ENCODE measurements around the gene NDOR1.

Gene NDOR1

DNA sequence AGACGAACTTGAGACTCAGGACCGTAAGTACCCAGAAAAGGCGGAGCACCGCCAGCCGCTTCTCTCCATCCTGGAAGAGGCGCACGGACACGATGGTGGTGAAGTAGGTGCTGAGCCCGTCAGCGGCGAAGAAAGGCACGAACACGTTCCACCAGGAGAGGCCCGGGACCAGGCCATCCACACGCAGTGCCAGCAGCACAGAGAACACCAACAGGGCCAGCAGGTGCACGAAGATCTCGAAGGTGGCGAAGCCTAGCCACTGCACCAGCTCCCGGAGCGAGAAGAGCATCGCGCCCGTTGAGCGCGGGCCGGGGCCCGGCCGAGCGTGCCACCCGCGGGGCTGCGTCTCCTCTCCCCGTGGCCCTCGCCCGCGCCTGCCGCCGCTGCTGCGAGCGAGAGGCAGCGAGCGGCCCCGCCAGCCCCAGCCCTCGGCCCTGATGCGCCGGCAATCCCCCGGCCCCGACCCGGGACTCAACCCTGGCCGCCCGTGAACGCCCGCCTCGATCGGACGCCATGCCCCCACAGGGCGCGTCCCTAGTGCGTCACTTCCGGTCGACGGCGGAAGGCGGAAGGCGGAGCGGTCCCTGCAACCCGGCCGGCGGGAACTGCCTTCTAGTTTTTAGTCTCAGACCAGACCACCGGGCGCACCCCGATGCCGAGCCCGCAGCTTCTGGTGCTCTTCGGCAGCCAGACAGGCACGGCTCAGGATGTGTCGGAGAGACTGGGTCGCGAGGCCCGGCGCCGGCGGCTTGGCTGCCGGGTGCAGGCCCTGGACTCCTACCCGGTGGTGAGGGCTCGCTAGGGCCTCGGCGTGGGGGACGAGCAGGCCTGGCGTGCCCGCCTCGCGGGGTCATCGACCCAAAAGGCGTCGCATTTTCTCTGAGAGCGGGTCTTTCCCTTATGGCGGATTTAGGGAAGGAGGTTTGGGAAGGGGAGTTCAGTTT, at the start of gene NDOR1, which contains the start of gene TMEM203:
Gene NDOR1, plus strand, starts transcription at position 575 of the 944 bp plus-strand sequence. Its CDS starts 78 bp downstream, at position 653.
Gene TMEM203, minus strand, starts transcription at position 523 of the 944 bp plus-strand sequence. Its CDS starts 234 bp downstream, at position 289.
- peak; percentile 32 to 96 (median 85) for DNase-seq

DNA sequence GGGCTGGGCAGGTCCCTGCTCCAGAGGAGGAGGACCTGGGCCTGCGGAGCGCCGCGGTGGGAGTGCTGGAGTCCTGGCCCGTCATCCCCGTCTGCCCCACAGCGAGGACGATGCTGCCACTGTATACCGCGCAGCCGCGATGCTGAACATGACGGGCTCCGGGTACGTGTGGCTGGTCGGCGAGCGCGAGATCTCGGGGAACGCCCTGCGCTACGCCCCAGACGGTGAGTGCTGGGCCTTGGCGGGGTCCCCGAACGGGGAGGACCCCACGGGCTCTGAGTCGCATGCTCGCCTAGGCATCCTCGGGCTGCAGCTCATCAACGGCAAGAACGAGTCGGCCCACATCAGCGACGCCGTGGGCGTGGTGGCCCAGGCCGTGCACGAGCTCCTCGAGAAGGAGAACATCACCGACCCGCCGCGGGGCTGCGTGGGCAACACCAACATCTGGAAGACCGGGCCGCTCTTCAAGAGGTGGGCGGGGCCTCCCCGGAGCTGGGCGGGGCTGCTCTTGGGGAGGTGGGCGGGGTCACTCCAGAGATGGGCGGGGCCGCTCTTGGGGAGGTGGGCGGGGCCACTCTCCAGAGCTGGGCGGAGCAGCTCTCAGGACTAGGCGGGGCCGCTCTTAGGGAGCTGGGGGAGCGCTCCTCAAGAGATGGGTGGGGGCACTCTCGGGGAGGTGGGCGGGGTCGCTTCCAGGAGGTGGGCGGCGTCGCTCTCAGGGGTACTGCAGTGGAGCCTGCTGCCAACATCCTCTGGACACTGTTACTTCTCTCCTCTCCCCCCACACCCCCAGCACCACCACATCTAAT, 48.7 kb upstream of the NDOR1 start:
- DNase-seq = peak in 9 of 56 donors; percentile 21 to 64 (median 32)

DNA sequence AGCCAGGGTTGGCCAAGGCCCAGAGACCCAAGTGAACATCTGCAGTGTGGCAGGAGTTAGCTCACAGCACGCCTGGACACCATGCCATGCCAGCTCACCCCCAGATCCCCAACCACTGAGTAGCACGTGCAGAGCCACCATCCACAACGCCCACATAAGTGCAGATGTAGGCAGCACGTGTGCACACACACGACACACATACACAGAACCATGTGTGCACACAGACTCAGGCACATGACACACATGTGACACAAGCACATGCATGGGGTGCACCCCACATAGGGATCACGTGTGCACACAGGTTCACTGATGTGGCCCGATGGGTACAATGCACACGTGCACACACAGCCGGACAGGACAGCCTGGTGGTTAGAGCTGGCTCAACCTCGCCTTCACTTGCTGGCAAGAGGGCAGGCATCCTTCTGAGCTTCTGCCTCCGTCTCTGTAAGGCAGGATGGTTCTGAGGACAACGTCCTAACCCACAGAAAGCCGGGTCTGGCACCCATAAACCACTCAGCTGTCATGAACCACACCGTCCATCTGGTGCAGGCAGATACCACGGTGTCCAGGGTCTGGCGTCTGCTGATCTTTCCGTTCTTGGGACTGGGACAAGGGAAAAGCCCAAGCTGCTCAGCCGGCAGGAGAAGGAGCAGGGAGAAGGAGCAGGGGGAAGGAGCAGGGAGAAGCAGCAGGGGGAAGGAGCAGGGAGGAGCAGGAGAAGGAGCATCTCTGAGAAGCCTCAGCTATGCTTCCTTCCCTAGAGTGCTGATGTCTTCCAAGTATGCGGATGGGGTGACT, 47.7 kb upstream of the NDOR1 start:
- DNase-seq = no peak

DNA sequence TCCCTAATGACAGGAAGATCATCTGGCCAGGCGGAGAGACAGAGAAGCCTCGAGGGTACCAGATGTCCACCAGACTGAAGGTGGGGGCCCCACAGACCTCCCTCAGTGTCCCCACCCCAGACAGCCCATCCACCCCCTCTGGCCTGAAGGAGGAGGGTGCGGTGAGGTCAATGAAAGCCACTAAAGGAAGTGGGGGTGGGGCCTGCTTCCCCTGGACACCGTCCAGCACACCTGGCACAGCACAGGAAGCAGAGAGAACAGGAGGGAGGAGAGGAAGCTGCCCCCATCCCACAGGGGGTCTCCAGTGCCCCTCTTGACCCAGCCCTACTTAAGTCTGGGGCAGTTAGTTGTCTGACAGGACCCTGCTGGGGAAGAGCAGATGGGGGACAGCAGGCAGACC, 46.9 kb upstream of the NDOR1 start:
- no peak for DNase-seq

DNA sequence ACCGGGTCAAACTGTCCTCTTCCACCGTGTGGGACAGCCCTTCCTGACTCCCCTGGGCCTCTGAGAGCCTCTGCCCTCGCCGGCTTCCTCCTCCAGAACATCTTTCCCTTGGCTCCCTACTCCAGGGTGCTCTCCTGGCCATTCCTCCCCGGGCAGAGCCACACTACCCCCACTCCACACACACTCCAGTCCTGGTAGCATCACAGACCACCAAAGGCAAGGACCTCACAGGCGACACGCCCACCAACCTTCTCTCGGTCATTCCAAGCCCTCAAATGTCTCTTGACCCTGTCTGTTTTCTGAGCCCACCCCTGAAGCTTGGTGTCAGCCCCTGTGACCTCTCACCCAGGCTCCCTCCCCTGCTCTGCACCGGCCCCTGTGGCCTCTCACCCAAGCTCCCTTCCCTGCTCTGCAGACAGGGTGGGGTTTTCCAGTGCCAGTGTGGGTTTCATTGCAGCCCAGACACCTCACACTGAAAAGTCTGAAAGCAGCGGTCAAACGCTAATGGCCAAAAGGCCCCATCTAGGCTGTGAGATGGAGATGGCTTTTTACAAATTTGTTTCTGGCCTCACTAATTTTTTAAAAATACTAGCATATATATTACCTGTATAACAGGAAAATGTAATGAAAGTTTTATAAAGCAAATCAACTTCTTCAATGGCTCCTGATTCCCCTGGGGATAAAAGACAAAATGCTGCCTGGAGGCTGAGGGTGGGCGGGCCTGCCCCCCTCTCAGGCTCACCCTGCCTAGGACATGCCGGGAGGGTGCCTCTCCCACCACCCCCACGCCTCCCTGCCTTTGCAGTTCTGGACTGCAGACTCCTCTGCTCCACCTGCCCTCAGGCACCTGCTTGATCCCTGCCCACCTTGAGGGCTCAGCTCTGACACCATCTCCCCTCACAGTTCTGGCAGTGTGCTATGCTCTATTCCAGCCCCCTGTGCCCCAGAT, 46.1 kb upstream of the NDOR1 start:
- DNase-seq = no peak

DNA sequence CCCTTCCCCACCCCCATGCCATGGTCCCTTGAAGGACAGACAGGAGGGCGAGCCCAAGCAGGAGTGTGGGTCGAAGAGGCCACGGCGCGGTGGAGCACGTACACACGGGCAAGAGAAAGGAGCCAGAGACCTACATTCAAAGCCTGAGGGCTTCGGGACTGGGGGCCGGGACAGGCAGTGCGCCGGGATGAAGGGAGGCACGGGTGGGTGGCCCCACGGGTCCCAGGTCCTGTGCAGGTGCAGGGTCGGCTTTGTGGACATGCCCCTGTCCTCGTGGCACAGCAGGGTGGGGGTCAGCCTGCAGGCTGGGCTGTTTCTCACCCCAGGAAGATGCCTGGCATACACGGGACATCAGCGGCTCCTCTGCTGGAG, 45.5 kb upstream of the NDOR1 start:
- no peak for DNase-seq

DNA sequence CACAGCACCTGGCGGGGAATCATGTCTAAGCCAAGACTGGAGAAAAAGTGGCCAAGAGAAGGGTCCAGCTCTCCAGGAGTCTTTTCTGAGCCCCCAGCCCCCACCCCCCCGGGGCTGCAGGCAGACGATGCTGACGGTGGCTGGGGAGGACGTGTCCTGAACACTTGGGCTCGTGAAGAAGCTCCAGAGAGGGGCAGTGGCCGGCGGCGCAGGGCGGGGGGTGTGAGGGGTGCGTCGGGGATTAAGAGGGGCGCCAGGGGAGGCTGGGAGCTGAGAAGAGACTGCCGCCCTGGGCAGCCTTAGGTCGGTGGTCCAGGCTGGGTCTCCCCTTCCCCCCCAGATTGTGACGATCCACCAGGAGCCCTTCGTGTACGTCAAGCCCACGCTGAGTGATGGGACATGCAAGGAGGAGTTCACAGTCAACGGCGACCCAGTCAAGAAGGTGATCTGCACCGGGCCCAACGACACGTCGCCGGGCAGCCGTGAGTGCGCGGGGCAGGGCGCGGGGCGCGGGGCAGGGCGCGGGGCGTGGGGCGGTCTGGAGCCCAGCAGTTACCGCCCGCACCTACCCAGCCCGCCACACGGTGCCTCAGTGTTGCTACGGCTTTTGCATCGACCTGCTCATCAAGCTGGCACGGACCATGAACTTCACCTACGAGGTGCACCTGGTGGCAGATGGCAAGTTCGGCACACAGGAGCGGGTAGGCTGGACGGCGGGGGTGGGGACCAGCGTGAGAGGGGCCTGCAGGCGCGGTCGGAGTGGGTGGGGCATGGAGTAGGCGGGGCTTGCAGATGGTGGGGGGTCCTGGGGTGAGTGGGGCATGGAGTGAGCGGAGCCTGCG, 44.6 kb upstream of the NDOR1 start:
- DNase-seq = no peak

DNA sequence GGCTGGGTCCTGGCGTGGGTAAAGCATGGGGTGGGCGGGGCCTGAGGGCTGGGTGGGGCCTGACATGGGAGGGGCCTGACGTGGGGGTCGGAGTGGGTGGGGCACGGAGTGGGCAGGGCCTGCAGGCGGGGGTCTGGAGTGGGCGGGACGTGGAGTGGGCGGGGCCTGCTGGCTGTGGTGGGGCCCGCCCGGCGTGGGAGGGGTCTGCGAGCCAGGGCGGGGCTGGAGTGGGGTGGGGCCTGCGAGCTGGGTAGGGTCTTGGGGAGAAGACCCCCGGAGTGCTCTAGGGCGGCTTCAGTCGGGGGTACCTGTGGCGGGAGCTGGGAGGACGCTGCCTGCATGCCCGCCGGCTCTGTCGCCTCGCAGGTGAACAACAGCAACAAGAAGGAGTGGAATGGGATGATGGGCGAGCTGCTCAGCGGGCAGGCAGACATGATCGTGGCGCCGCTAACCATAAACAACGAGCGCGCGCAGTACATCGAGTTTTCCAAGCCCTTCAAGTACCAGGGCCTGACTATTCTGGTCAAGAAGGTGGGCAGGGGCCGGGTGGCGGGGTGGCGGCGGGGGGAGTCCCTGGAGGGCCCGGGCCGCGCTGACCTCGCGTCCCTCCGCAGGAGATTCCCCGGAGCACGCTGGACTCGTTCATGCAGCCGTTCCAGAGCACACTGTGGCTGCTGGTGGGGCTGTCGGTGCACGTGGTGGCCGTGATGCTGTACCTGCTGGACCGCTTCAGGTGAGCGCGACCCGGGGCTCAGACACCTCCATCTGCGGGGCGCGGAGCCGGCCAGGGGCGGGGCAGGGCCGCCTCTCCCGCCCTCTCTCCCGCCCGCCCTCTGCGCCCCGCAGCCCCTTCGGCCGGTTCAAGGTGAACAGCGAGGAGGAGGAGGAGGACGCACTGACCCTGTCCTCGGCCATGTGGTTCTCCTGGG, 43.7 kb upstream of the NDOR1 start:
- no peak for DNase-seq

DNA sequence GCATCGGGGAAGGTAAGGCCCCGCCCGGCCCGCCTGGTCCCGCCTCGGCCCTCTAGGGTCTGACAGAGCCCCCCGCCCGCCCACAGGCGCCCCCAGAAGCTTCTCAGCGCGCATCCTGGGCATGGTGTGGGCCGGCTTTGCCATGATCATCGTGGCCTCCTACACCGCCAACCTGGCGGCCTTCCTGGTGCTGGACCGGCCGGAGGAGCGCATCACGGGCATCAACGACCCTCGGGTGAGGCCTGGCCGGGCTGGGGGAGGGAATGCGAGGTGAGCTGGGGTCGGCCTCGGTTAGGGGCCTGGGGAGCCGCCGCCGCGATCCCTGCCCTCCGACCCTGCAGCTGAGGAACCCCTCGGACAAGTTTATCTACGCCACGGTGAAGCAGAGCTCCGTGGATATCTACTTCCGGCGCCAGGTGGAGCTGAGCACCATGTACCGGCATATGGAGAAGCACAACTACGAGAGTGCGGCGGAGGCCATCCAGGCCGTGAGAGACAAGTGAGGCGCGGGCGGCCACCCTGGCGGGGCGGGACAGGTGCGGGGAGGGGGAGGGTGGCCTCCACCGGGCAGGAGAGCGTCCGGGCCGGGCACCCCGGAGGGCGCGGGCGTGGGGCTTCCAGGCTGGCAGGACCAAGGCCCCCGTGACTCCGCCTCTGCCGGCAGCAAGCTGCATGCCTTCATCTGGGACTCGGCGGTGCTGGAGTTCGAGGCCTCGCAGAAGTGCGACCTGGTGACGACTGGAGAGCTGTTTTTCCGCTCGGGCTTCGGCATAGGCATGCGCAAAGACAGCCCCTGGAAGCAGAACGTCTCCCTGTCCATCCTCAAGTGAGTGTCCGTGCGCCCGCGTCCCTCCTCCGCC, 42.8 kb upstream of the NDOR1 start:
- no peak for DNase-seq

DNA sequence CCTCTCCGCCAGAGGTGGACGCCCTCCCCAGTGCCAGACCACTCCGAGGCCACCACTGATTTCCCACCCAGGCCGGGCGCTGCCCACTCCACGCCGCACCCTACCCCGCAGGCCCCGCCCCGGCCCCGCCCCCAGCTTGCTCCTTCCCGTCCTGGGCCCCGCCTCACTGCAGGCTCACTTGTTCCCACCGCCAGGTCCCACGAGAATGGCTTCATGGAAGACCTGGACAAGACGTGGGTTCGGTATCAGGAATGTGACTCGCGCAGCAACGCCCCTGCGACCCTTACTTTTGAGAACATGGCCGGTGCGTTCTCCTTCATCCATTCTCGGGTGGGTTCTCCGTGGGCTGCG, 42.2 kb upstream of the NDOR1 start:
- DNase-seq = no peak

DNA sequence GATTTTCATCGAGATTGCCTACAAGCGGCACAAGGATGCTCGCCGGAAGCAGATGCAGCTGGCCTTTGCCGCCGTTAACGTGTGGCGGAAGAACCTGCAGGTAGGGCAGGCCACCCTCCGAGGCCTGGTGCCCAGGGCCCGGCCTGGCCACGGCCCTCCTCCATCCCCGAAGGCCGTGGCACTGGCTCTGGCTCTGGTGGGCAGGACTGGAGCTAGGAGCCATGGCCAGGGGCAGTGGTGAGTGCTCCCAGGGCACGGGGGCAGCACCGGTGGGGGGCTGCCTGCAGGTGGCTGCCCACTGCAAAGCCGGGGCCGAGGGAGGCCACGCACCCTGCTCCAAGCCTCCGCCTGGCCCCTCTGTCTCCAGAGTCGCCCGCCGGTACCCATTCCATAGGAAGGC, 41.7 kb upstream of the NDOR1 start:
- no peak for DNase-seq

DNA sequence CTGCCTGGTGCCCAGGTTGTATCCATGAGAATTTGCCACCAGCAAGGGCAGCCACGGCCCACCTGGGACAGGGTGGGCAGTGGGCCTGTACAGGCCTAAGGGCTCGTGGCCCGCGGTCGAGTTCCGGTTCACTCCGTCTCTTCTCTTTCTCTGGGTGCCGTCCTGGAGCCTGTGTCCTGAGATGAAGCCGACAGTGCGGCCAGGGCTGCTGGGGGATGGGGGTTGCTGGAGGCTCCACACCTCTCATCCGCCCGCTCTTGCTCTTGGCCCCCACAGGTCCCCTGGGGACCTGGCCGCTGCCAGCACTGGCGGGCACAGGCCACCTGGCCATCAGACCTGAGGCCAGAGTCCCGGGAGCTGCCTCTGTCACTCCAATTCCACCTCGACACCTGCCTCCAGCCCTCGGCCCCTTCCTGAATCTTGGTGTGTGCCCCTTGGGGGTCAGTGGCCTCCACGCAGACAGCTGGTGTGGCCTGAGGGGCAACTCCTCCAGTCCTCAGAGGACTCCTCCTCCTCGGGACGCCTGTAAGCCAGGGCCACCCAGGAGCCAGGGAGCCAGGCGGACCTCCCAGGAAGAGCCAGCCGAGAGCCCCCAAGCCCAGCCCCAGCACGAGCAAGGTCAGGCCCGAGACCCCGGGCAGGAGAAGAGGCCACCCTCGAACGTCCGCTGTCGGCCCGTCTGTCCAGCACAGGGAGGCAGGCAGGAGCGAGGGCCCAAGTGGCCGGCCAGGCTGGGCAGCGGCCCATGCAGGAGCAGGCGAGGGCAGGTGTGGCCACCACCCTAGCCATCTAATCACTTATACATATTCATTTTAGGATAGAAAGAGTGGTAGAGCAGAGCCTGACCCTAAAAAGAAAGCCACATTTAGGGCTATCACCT, 40.9 kb upstream of the NDOR1 start:
- no peak for DNase-seq

DNA sequence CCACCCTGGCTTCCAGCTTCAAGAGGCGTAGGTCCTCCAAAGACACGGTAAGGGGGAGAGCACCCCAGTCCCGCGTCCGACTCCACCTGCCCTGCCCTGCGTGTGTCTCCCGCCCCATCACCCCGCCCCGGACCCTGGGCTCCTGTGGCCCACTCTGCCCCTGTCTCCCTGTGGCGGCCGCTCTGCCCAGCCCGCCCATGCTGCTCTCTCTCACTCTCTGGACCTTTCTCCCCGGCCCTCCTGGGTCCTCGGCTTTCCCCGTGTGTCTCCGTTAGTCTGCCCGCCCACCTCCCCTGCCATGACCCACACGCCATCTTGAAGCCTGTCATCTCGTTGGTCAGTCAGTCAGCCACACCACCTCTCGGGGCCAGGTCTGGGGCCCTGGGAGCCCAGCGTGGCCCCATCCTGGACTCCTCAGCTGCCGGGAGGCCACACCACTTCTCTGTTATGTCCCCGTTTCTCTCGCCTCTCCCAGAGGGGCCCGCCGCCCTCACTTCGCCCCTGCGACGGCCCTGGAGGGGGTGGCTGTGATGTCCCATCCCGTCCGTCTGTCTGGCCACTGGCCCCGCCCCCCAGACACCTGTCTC, 40.2 kb upstream of the NDOR1 start:
- no peak for DNase-seq

DNA sequence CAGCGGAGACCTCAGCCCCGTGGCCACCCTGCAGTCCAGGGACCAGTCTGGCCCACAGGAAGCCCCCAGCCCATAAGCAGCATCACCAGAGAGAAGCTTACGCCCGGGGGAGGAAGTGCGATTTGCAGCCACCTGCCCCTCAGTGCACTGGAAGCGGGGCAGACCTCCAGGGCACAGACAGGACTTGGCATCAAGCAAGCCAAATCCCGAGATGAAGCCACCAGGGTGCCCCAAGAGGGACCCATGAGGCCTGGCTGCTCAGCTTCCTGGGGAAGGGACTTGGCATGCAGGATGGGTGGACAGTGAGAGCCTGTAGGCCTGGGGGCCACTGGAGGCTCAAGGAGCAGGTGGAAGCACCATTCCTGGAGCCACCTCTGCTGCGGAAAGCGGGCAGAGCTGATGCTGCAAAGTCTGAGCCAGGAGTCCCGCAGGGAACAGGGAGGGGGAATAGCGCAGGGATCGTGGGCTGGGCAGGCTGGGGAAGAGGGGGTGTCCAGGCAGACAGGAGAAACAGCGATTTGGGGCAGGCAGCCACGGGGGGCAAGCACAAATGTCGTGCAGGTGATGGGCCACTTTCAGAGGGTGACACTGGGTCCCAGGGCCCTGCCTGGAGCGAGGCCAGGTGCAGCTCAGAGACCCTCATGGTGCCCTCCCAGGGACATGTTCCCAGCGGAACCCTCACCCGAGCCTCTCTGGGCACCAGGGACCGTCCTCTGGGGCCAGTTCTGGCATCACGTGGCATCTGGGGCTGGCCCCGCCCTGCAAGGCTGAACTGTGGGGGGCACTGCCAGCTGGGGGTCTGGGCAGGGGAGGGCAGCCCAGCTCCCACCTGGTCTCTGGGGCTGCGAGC, 38.9 kb upstream of the NDOR1 start:
- peak in 5 of 56 donors; percentile 16 to 49 (median 30) for DNase-seq
